C1 segment of cervical spinal cord (tissue), 14 donors: ENCODE measurements around the gene GPAT3.
"Not testable (repeated sequence)": the region's sequence is repeated elsewhere in the genome, so short reads cannot be mapped to it uniquely, and the experiment has no call there.

Experiments
- DNase-seq, 14 donors: peaks; one replicate each; lab custom pipeline; 2025; lab: John Stamatoyannopoulos, UW

The GPAT3 gene

GRCh38 chr4:83603129-83603528, 67.2 kb downstream of the GPAT3 start:
- DNase-seq: no peak

GRCh38 chr4:83604321-83604720, 68.4 kb downstream of the GPAT3 start:
- DNase-seq: no peak

GRCh38 chr4:83605210-83605609, 69.3 kb downstream of the GPAT3 start:
- no peak for DNase-seq

- no peak for DNase-seq
These were observed 69.8 kb downstream of the GPAT3 start for GRCh38 chr4:83605744-83606172.

GRCh38 chr4:83606460-83606859, 70.6 kb downstream of the GPAT3 start:
- no peak for DNase-seq

GRCh38 chr4:83606898-83607297, 71.0 kb downstream of the GPAT3 start:
- DNase-seq: no peak

GRCh38 chr4:83609365-83609764, 73.5 kb downstream of the GPAT3 start:
- no peak for DNase-seq

- DNase-seq: no peak
These were observed 74.8 kb downstream of the GPAT3 start for GRCh38 chr4:83610729-83611128.

GRCh38 chr4:83613023-83613422, 77.1 kb downstream of the GPAT3 start:
- no peak for DNase-seq

GRCh38 chr4:83613994-83614393, 78.1 kb downstream of the GPAT3 start:
- no peak for DNase-seq

- no peak for DNase-seq
These were observed 80.3 kb downstream of the GPAT3 start for GRCh38 chr4:83616252-83616651.

GRCh38 chr4:83617371-83618035, 81.6 kb downstream of the GPAT3 start:
- no peak for DNase-seq

GRCh38 chr4:83618431-83618830, 82.5 kb downstream of the GPAT3 start:
- no peak for DNase-seq

GRCh38 chr4:83618991-83619645, 83.2 kb downstream of the GPAT3 start:
- DNase-seq: peak in 4 of 14 donors; percentile 5 to 17 (median 8)

- not testable (repeated sequence) for DNase-seq
These were observed 86.2 kb downstream of the GPAT3 start for GRCh38 chr4:83622127-83622526.

GRCh38 chr4:83625821-83626220, 89.9 kb downstream of the GPAT3 start:
- DNase-seq: no peak

GRCh38 chr4:83626245-83626836, 90.4 kb downstream of the GPAT3 start:
- no peak for DNase-seq

GRCh38 chr4:83629945-83630721, 94.2 kb downstream of the GPAT3 start:
- DNase-seq: no peak

- no peak for DNase-seq
These were observed 95.2 kb downstream of the GPAT3 start for GRCh38 chr4:83631066-83631465.

GRCh38 chr4:83636930-83637329, 101.0 kb downstream of the GPAT3 start:
- DNase-seq: no peak

- peak in 8 of 14 donors; percentile 2 to 19 (median 10) for DNase-seq
These were observed 104.1 kb downstream of the GPAT3 start for GRCh38 chr4:83639849-83640493.

- no peak for DNase-seq
These were observed 107.1 kb downstream of the GPAT3 start for GRCh38 chr4:83643036-83643435.
